Measurements from ENCODE around the gene BTLA. TPM values are rescaled to one million over a fixed set of nuclear protein-coding genes. Genes with fewer than 3 reads are reported as not detected.

The BTLA gene
- total and polyA plus RNA-seq, 10 of the 15 experiments (the other 5 are each of a cell fraction or from before 2014, with no cell fraction given) = 55.4 to 134 (median 84.2) TPM

- Histone ChIP-seq H4K20me1 (ENCODE audit: control insufficient read depth, insufficient read depth) (no peaks in the 10 kb centered on the region), H2AFZ (ENCODE audit: control insufficient read depth, low read depth, low read length) (no peak overlapping the region), H3K27me3 (replicated peaks in 1 of 2; ENCODE audit: control insufficient read depth in 2 of 2, insufficient read depth in 2 of 2, low read length in 1 of 2) (no peaks in the 10 kb centered on the region), H3K9ac (ENCODE audit: control insufficient read depth, insufficient read depth, low read length) (no peak overlapping the region), H3K9me3 (replicated peaks; ENCODE audit: control insufficient read depth, insufficient read depth, low read length) (no peaks in the 10 kb centered on the region), H3K36me3 (ENCODE audit: control insufficient read depth in 2 of 2, insufficient read depth in 2 of 2, low read length in 1 of 2) (no peaks in the 10 kb centered on the region), H3K4me1 (ENCODE audit: control insufficient read depth, insufficient read depth, low read length) (peaks cover 17% of the 10 kb centered on the region), H3K4me2 (ENCODE audit: control insufficient read depth, insufficient read depth) (peak overlapping the region; percentile 64; the same call in 1 of the 2 replicates), H3K4me3 (no peak overlapping the region), H3K27ac (ENCODE audit: control insufficient read depth, insufficient read depth) (peak overlapping the region; percentile 87), H3K79me2 (ENCODE audit: control insufficient read depth, insufficient read depth, low read length) (peaks cover 44% of the 10 kb centered on the region)
- ChIA-PET CTCF (interaction anchor here (1.0 to 3.1 kb wide), 10 partner anchors 11 to 389 kb away, joined by 3 to 13 read pairs (median 5); no protein-coding TSS in a partner anchor), POLR2A (interaction anchor here (0.9 to 6.4 kb wide), 7 partner anchors 8 to 167 kb away, joined by 3 to 51 read pairs (median 10); partner anchors contain the start of gene CD200), RAD21 (ENCODE audit: unreplicated experiment) (interaction anchor here (0.6 to 14.4 kb wide), 12 partner anchors 11 to 207 kb away, joined by 3 to 262 read pairs (median 8); partner anchors contain the start of genes CD200 and SLC9C1), SMC1A (ENCODE audit: uncharacterized antibody, unreplicated experiment) (interaction anchor here (0.8 to 12.0 kb wide), 16 partner anchors 9 to 386 kb away, joined by 3 to 143 read pairs (median 8); partner anchors contain the start of genes CD200 and GCSAM)
- in situ Hi-C loops (cut with MboI) = no loop called here
- no peak for FAIRE-seq
- no peak for DNase-seq (ENCODE audit: low read depth, low spot score)
- no peak for ATAC-seq
- intact Hi-C loops (cut with micrococcal nuclease; ENCODE audit: unreplicated experiment) = no loop called here
- BruUV-seq (replicated peaks) = no TSS peak
- 98% methylated on average over 2 of the region's 2 CpGs for WGBS (ENCODE audit: insufficient coverage, insufficient replicate concordance, low lambda C conversion rate, missing lambda C conversion rate)
- TF ChIP-seq SRF (IDR thresholded peaks at IDR 0.05; ENCODE audit: low read depth in 2 of 2, low read length in 2 of 2) (no peak), MYC (IDR thresholded peaks at IDR 0.05; ENCODE audit: insufficient read depth, insufficient read length, insufficient replicate concordance, low read length, severe bottlenecking) (no peak), IRF3 (IDR thresholded peaks at IDR 0.05) (no peak), NFYB (IDR thresholded peaks at IDR 0.05; ENCODE audit: insufficient read depth, low read depth, low read length) (no peak), RCOR1 (conservative IDR thresholded peaks at IDR 0.05; ENCODE audit: low read depth, low read length) (no peak), EZH2 (IDR thresholded peaks at IDR 0.05; ENCODE audit: borderline replicate concordance, control insufficient read depth, low read depth, low read length) (no peak), CREB1 (IDR thresholded peaks at IDR 0.05; ENCODE audit: low read depth) (no peak), CREM (IDR thresholded peaks at IDR 0.05; ENCODE audit: low read depth) (no peak), SREBF1 (IDR thresholded peaks at IDR 0.05; ENCODE audit: low read length) (no peak), ZNF687 (IDR thresholded peaks at IDR 0.05) (no peak), RAD51 (IDR thresholded peaks at IDR 0.05) (no peak)
- TF ChIP-seq, protein P1, sequence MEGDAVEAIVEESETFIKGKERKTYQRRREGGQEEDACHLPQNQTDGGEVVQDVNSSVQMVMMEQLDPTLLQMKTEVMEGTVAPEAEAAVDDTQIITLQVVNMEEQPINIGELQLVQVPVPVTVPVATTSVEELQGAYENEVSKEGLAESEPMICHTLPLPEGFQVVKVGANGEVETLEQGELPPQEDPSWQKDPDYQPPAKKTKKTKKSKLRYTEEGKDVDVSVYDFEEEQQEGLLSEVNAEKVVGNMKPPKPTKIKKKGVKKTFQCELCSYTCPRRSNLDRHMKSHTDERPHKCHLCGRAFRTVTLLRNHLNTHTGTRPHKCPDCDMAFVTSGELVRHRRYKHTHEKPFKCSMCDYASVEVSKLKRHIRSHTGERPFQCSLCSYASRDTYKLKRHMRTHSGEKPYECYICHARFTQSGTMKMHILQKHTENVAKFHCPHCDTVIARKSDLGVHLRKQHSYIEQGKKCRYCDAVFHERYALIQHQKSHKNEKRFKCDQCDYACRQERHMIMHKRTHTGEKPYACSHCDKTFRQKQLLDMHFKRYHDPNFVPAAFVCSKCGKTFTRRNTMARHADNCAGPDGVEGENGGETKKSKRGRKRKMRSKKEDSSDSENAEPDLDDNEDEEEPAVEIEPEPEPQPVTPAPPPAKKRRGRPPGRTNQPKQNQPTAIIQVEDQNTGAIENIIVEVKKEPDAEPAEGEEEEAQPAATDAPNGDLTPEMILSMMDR (IDR thresholded peaks at IDR 0.05 in 2 of 3, conservative IDR thresholded peaks at IDR 0.05 in 1 of 3; ENCODE audit: control insufficient read depth in 2 of 3, extremely low read depth in 1 of 3, insufficient read depth in 1 of 3, low read depth in 3 of 3, low read length in 3 of 3) = no peak
- TF ChIP-seq, protein P2, sequence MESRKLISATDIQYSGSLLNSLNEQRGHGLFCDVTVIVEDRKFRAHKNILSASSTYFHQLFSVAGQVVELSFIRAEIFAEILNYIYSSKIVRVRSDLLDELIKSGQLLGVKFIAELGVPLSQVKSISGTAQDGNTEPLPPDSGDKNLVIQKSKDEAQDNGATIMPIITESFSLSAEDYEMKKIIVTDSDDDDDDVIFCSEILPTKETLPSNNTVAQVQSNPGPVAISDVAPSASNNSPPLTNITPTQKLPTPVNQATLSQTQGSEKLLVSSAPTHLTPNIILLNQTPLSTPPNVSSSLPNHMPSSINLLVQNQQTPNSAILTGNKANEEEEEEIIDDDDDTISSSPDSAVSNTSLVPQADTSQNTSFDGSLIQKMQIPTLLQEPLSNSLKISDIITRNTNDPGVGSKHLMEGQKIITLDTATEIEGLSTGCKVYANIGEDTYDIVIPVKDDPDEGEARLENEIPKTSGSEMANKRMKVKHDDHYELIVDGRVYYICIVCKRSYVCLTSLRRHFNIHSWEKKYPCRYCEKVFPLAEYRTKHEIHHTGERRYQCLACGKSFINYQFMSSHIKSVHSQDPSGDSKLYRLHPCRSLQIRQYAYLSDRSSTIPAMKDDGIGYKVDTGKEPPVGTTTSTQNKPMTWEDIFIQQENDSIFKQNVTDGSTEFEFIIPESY (IDR thresholded peaks at IDR 0.05) = no peak
These were observed 1.3 kb upstream of the BTLA start for GRCh38 chr3:112500621-112501020.
